Testis (tissue), 2 donors: ENCODE data around the gene CLMN.

ENCODE experiments used
- POLR2A ChIP-seq: fragments of 450-650 bp; IDR thresholded peaks from one replicate; pipeline ENCODE4 v1.6.1; 2017; ENCODE audit warnings: antibody characterized with exemption, mild to moderate bottlenecking, moderate library complexity
- TF ChIP-seq, protein P1 (sequence below), 3 experiments: fragments of 450-650 bp in 2 of 3; fragments of 200-600 bp in 1 of 3; sonication (generic) in 1 of 3; IDR thresholded peaks; one replicate each; pipeline ENCODE4 v1.5.1; 2016 to 2019; ENCODE audit warnings: antibody characterized with exemption in 3 of 3, mild to moderate bottlenecking in 2 of 3, moderate library complexity in 1 of 3

DNA sequence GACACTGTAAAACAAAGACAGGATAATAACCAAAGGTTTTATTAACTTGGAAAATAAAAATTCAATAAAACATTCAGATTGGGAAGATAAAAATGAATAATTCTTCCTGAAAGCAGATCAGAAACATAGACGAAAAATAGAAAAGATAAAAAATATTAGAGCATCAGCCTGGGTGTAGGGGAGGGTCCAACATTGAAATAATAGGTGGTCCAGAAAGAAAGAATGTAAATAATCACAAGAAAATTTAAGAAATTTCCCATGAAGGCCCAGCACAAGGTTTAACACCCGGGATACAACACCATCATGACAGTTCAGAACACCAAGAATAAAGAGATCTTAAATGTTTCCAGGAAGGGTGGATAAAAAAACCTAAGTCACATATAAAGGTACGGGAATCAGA, 131.3 kb downstream of the CLMN start:
- no peak for TF ChIP-seq POLR2A
- TF ChIP-seq, protein P1, sequence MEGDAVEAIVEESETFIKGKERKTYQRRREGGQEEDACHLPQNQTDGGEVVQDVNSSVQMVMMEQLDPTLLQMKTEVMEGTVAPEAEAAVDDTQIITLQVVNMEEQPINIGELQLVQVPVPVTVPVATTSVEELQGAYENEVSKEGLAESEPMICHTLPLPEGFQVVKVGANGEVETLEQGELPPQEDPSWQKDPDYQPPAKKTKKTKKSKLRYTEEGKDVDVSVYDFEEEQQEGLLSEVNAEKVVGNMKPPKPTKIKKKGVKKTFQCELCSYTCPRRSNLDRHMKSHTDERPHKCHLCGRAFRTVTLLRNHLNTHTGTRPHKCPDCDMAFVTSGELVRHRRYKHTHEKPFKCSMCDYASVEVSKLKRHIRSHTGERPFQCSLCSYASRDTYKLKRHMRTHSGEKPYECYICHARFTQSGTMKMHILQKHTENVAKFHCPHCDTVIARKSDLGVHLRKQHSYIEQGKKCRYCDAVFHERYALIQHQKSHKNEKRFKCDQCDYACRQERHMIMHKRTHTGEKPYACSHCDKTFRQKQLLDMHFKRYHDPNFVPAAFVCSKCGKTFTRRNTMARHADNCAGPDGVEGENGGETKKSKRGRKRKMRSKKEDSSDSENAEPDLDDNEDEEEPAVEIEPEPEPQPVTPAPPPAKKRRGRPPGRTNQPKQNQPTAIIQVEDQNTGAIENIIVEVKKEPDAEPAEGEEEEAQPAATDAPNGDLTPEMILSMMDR (IDR thresholded peaks at IDR 0.05) = no peak
